HG02943 (cell line): ENCODE measurements around the gene LPP.

Experiments
- ATAC-seq: cut with Tn5 transposase; IDR thresholded peaks from one replicate; pipeline ENCODE4 v1.9.1; 2021; ENCODE audit warnings: mild to moderate bottlenecking, low read depth, moderate library complexity; ENCODE audit not compliant: unreplicated experiment

Gene LPP

DNA sequence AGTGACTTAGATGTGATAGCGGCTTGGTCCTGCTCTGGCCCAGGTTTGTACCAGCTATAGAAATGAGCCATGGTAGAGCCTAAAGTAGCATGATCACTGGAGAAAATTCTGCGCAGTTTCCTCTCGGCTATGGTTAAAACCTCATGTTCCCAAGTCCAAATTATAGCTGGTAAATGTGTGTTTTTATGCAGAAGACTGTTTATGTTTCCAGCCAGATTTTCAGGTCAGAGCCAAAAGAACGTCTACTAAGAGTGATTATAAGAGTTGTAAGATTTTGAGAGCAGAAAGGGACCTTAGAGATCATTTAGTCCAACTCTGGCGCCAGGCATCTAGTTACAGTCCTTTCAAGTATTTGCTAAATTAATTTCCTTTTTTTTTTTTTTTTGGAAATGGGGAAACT, 333.7 kb downstream of the LPP start:
- no peak for ATAC-seq

GRCh38 chr3:188488801-188489200, 334.8 kb downstream of the LPP start:
- no peak for ATAC-seq

GRCh38 chr3:188489639-188490405, 335.9 kb downstream of the LPP start:
- ATAC-seq, result no peak

DNA sequence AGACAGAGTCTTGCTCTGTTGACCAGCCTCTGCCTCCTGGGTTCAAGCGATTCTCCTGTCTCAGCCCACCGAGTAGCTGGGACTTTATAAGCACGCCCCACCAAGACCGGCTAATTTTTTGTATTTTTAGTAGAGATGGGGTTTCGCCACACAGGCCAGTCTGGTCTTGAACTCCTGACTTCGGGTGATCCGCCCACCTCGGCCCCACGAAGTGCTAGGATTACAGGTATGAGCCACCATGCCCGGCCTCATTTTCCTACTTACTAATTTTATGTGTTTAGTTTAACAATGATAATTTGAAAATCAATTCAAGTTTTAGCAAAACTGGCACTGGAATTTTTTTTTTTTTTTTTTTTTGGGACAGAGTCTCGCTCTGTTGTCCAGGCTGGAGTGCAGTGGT, 336.5 kb downstream of the LPP start:
- ATAC-seq, result no peak

- no peak for ATAC-seq
These were observed 337.3 kb downstream of the LPP start for GRCh38 chr3:188491276-188491687.

- no peak for ATAC-seq
These were observed 342.4 kb downstream of the LPP start for GRCh38 chr3:188496390-188496789.

DNA sequence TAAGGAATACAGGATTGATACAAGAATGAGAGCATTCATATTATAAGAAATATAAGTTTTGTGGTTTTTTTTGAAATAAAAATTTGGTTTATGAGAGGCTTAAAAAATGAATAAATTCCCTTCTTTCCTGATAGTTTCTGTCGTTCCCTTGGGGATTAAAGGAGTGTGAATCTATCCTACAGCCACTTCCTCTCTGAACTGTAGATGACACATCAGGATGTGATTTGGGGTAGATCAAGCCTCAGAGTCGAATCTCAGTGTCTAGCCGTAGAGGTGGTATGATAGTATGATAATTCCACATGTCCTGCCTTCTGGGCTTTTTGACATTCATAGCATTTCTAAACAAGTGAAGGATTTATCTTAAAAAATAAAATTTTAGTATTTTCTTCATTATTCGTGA, 343.1 kb downstream of the LPP start:
- no peak for ATAC-seq

DNA sequence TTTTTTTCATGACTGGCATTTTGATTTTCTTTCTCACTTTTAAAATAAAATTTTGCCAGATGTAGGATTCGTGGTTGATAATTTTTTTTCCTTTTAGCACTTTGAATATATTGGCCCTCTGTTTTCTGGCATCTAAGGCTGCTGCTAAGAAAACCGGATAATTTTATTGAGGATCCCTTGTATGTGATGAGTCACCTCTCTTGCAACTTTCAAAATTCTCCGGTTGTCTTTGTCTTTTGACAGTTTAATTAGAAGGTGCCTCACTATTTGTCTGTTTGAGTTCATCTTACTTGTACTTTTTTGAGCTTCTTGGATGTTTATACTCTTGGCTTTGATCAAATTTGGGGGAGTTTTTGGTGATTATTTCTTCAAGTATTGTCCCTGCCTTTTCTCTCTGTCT, 349.7 kb downstream of the LPP start:
- ATAC-seq, result no peak

- ATAC-seq, result no peak
These were observed 351.2 kb downstream of the LPP start for GRCh38 chr3:188505151-188505550.

DNA sequence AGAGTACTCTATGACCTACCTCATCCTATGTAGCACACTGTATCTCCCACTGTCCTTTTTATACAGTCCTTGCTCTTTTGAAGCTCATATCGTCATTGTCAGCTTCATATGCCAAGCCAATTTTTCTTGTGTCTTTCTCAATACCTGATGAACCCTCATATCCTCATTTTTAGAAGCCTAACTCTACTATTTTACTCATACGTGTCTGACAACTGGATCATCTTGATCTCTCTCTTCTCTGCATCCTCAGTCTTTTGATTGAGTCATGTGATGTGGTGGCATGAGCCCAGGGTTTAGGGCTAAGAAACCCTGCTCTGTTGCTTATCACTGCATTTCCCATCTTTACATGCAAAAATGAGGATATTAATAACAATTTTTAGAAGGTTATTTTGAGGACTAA, 352.0 kb downstream of the LPP start:
- no peak for ATAC-seq

- no peak for ATAC-seq
These were observed 352.5 kb downstream of the LPP start for GRCh38 chr3:188506446-188506845.

DNA sequence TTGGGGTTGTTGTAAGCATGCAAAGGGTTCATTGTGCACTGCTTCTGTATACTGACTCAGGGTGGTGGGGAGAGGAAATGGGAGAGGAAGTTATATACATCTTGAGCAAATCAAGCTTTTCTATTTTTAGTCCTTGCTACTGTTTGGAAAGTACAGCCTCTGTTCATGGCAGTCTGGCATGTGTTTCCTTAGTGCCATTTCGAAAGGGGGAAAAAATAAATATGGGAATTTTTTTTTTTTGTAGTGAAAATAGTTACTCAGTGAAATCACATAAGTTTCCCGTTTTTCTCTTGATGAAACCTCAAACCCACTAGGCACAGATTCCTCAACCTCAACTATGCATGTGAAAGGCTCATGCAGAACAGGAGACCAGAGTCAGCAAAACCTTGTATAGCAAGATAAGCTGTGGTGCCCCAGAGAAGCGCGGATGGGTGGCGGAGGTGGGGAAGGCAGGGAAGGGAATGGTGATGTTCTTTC, 353.3 kb downstream of the LPP start:
- no peak for ATAC-seq

- no peak for ATAC-seq
These were observed 354.5 kb downstream of the LPP start for GRCh38 chr3:188508454-188508853.

GRCh38 chr3:188509316-188509715, 355.4 kb downstream of the LPP start:
- ATAC-seq, result no peak

GRCh38 chr3:188510366-188510765, 356.4 kb downstream of the LPP start:
- ATAC-seq, result no peak

DNA sequence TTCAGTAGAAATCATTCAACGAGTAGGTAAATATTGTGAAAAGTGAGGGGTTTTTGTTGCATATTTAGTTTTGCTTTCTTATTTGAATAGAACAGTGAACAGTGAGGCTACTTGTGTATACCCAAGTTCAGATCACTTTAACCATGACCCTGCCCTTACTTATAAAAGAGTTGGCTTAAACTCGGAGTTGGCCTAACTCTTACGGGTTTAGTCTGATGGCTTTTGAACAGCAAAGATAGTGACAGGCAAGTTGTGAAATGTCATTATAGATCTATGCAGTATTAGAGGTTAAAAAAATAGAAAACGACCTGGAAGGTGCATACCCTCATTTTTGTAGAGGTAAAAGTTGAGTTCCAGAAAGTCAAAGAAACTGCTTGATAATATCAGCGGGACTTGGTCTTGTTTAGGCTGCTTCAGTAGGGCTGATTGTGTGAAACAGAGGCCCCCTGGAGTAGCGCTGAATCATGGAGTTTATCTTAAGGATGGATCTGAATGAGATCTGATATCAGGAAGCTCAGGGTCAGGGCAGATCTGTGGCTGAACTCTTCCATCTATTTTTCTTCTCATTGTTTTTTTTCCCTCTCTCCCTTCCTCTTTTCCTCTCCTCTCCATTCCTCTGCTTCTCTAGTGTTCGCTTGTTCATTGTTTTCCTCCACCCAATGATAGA, 359.8 kb downstream of the LPP start:
- ATAC-seq, result no peak

GRCh38 chr3:188516515-188516914, 362.6 kb downstream of the LPP start:
- no peak for ATAC-seq

GRCh38 chr3:188518416-188518815, 364.5 kb downstream of the LPP start:
- no peak for ATAC-seq

GRCh38 chr3:188518835-188519452, 365.0 kb downstream of the LPP start:
- no peak for ATAC-seq

- no peak for ATAC-seq
These were observed 366.5 kb downstream of the LPP start for GRCh38 chr3:188520466-188520865.

DNA sequence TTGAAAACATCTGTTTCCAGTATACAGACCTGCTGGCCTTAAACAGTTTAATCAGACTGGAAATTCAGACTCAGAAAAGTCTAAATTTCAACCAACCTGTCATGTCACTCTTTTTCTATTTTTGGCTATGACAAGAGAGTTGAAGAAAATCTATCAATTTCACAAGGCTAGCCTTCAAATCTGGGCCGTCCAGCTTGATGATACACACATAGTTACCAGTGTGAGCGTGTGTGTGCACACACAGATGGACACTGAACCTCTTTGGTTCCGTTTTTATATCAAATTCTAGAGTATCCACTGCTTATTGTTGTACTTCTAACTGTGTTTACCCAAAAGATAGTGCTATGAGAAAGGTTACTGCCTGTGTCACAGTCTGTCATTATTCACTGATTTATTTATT, 368.2 kb downstream of the LPP start:
- ATAC-seq, result no peak

DNA sequence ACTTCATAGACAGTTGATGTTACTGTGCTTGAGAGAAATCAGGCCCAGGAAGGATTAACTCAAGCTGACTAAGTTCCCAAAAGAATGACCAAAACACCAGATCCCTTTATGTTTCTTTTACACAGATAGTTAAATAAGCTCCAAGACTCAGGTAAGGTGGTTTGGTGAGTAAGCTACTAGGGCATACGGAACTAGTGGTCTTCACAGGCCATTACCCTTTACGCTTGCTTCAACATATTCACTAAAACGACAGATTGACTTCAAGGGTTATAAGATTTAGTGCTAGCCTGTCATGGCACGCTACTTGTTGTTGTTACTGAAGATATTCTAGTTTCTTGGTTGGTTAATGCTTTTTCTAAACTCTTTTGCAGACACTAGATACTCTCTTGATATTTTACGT, 369.3 kb downstream of the LPP start:
- no peak for ATAC-seq
